Epithelial cell of alveolus of lung (primary cell): Measurements from ENCODE around the gene OR5K3. TPM values are rescaled to one million over a fixed set of nuclear protein-coding genes. Genes with fewer than 3 reads are reported as not detected.

Experiments used
- total RNA-seq: library from RNA; depleted of rRNA; stranded (reverse); fragments of >200 nt; gene quantifications from 2 replicates; pipeline ENCODE4 v1.2.1, GENCODE V29; 2015

Gene OR5K3
- not detected in 2 replicates for total RNA-seq

GRCh38 chr3:98390366-98390765, at the start of gene OR5K3:
TSS of gene OR5K3 (plus strand) at chr3:98390666. CDS start at chr3:98390666, 0 bp downstream.

GRCh38 chr3:98353554-98353953, 36.9 kb upstream of the OR5K3 start, which contains the start of gene OR5K4:
TSS of gene OR5K4 (plus strand) at chr3:98353854. CDS start at chr3:98353854, 0 bp downstream.

Other genes starting within 250 kb of the OR5K3 start
- gene OR5H14, start 243.2 kb upstream of the OR5K3 start, total RNA-seq, result not detected in 2 replicates
- not detected in 2 replicates for gene OR5H15, start 224.0 kb upstream of the OR5K3 start, total RNA-seq
- gene OR5H6, start 126.4 kb upstream of the OR5K3 start, total RNA-seq, result not detected in 2 replicates
- gene OR5H2, start 108.2 kb upstream of the OR5K3 start, total RNA-seq, result not detected in 2 replicates
- not detected in 2 replicates for gene OR5K4, start 36.8 kb upstream of the OR5K3 start, total RNA-seq
- not detected in 2 replicates for gene OR5K1, start 72.5 kb downstream of the OR5K3 start, total RNA-seq
- gene OR5K2, start 107.0 kb downstream of the OR5K3 start, total RNA-seq, result not detected in 2 replicates
- 76.0 and 178 TPM in 2 replicates for gene CLDND1, start 132.2 kb downstream of the OR5K3 start, total RNA-seq
- not detected in 2 replicates for gene GPR15, start 141.3 kb downstream of the OR5K3 start, total RNA-seq
- gene CPOX, start 202.9 kb downstream of the OR5K3 start, total RNA-seq, result 23.0 and 32.3 TPM in 2 replicates